Measurements from ENCODE around the gene CDKAL1. TPM values are rescaled to one million over a fixed set of nuclear protein-coding genes. Genes with fewer than 3 reads are reported as not detected.

Gene CDKAL1
- total RNA-seq, 1 donor from 2014 or later = 11.3 TPM

DNA sequence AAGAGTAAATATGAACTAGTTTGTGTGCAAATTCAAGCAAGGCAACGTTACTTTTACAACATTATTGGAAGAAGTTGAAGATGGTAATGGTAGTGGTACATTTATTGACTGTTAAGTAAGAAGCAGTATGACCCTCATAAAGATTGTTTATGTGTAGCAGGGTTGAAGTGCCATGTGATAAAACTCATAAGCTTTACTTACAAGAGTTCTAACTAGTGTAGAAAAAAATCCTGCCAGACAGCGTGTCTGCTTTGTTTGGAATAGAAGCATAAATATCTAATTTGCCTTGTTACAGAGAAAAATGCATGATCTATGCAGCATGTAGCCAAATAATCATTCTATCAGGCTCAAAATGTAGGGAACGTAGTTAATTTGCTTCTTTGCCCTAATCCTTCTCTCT, 608.5 kb downstream of the CDKAL1 start:
- no peak for DNase-seq (ENCODE audit: extremely low spot score in 2 of 2)
- H3K4me3 ChIP-seq = no peak overlapping the region
- H3K9me3 ChIP-seq = no peaks in the 10 kb centered on the region
- peak overlapping the region; percentile 13 for H3K27ac ChIP-seq
- intact Hi-C loops (cut with DNase I) = no loop called here
- H3K36me3 ChIP-seq = no peaks in the 10 kb centered on the region
- H3K27me3 ChIP-seq = no peaks in the 10 kb centered on the region
- H3K4me1 ChIP-seq = peaks cover 9% of the 10 kb centered on the region
- TF ChIP-seq, protein P1, sequence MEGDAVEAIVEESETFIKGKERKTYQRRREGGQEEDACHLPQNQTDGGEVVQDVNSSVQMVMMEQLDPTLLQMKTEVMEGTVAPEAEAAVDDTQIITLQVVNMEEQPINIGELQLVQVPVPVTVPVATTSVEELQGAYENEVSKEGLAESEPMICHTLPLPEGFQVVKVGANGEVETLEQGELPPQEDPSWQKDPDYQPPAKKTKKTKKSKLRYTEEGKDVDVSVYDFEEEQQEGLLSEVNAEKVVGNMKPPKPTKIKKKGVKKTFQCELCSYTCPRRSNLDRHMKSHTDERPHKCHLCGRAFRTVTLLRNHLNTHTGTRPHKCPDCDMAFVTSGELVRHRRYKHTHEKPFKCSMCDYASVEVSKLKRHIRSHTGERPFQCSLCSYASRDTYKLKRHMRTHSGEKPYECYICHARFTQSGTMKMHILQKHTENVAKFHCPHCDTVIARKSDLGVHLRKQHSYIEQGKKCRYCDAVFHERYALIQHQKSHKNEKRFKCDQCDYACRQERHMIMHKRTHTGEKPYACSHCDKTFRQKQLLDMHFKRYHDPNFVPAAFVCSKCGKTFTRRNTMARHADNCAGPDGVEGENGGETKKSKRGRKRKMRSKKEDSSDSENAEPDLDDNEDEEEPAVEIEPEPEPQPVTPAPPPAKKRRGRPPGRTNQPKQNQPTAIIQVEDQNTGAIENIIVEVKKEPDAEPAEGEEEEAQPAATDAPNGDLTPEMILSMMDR (IDR thresholded peaks at IDR 0.05) = no peak
- TF ChIP-seq POLR2AphosphoS5 (IDR thresholded peaks at IDR 0.05; ENCODE audit: insufficient read depth in 1 of 2, low read depth in 1 of 2) (no peak), POLR2A (IDR thresholded peaks at IDR 0.05) (no peak)

DNA sequence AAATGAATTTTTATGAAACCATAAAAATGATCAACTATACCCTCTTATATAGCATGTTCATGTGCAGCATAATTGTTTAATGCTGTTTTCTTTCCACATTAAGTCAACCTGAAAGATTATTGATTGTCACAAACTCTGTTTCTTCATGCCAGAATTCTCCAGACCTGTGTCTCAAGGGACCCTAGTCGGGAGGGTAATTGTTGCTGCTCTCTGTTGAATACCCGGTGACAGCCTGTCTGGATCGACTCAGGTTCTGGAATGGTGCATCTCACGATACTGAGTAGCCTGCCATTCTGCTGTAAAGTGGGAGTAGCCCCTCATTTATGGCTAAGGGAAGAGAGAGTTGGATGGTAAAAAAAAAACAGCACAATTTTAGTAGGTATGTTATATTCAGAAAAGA, 609.4 kb downstream of the CDKAL1 start:
- H3K27me3 ChIP-seq = no peaks in the 10 kb centered on the region
- H3K27ac ChIP-seq = no peak overlapping the region
- H3K4me1 ChIP-seq = peaks cover 9% of the 10 kb centered on the region
- no peaks in the 10 kb centered on the region for H3K36me3 ChIP-seq
- H3K9me3 ChIP-seq = no peaks in the 10 kb centered on the region
- H3K4me3 ChIP-seq = no peak overlapping the region
- TF ChIP-seq, protein P1 (IDR thresholded peaks at IDR 0.05) = no peak
- no peak for DNase-seq (ENCODE audit: extremely low spot score in 2 of 2)
- intact Hi-C loops (cut with DNase I) = no loop called here

- no peak for DNase-seq (ENCODE audit: extremely low spot score in 2 of 2)
- Histone ChIP-seq H3K4me1 (no peaks in the 10 kb centered on the region), H3K36me3 (no peaks in the 10 kb centered on the region), H3K27ac (no peak overlapping the region), H3K27me3 (no peaks in the 10 kb centered on the region), H3K9me3 (no peaks in the 10 kb centered on the region), H3K4me3 (no peak overlapping the region)
- TF ChIP-seq POLR2AphosphoS5 (IDR thresholded peaks at IDR 0.05; ENCODE audit: insufficient read depth in 1 of 2, low read depth in 1 of 2) (no peak), POLR2A (IDR thresholded peaks at IDR 0.05) (no peak)
- TF ChIP-seq, protein P1 (IDR thresholded peaks at IDR 0.05) = no peak
- intact Hi-C loops (cut with DNase I) = no loop called here
Observed at GRCh38 chr6:21144928-21145327, 610.7 kb downstream of the CDKAL1 start.

GRCh38 chr6:21147995-21148394, 613.7 kb downstream of the CDKAL1 start:
- H3K9me3 ChIP-seq = no peaks in the 10 kb centered on the region
- H3K4me3 ChIP-seq = no peak overlapping the region
- H3K4me1 ChIP-seq = peaks cover 8% of the 10 kb centered on the region
- no peaks in the 10 kb centered on the region for H3K27me3 ChIP-seq
- TF ChIP-seq POLR2A (IDR thresholded peaks at IDR 0.05) = no peak
- TF ChIP-seq POLR2AphosphoS5 (IDR thresholded peaks at IDR 0.05; ENCODE audit: insufficient read depth in 1 of 2, low read depth in 1 of 2) = no peak
- TF ChIP-seq, protein P1 (IDR thresholded peaks at IDR 0.05) = no peak
- no peak for DNase-seq (ENCODE audit: extremely low spot score in 2 of 2)
- H3K27ac ChIP-seq = no peak overlapping the region
- H3K36me3 ChIP-seq = no peaks in the 10 kb centered on the region
- intact Hi-C loops (cut with DNase I) = no loop called here

GRCh38 chr6:21149470-21149869, 615.2 kb downstream of the CDKAL1 start:
- H3K27me3 ChIP-seq = no peaks in the 10 kb centered on the region
- DNase-seq (ENCODE audit: extremely low spot score in 2 of 2) = no peak
- intact Hi-C loops (cut with DNase I) = no loop called here
- H3K27ac ChIP-seq = no peak overlapping the region
- peaks cover 8% of the 10 kb centered on the region for H3K4me1 ChIP-seq
- TF ChIP-seq POLR2A (IDR thresholded peaks at IDR 0.05) (no peak), POLR2AphosphoS5 (IDR thresholded peaks at IDR 0.05; ENCODE audit: insufficient read depth in 1 of 2, low read depth in 1 of 2) (no peak)
- TF ChIP-seq, protein P1 (IDR thresholded peaks at IDR 0.05) = no peak
- H3K4me3 ChIP-seq = no peak overlapping the region
- H3K9me3 ChIP-seq = no peaks in the 10 kb centered on the region
- no peaks in the 10 kb centered on the region for H3K36me3 ChIP-seq

Data from vagina (tissue), 2 donors.